MM.1S (cell line): ENCODE measurements around the gene UTF1.

Experiments
- DNase-seq: peaks from one replicate; pipeline ENCODE4 v3.0.0-alpha.2; 2015
- H2AFZ ChIP-seq: fragments of 300-600 bp; sonication (generic); 2 replicates; pipeline ENCODE4 v1.6.0; 2016; ENCODE audit warnings: antibody characterized with exemption, low read length
- H3F3A ChIP-seq: fragments of 300-600 bp; sonication (generic); 2 replicates; pipeline ENCODE4 v1.6.1; 2016; ENCODE audit warnings: mild to moderate bottlenecking, antibody characterized with exemption, low read length, moderate library complexity, mixed read lengths; ENCODE audit not compliant: insufficient read depth
- H3K27ac ChIP-seq: fragments of 300-600 bp; sonication (generic); 2 replicates; pipeline ENCODE4 v1.5.1; 2016; ENCODE audit warnings: mild to moderate bottlenecking, low read length
- H3K27me3 ChIP-seq: fragments of 300-600 bp; sonication (generic); replicated peaks from 2 replicates; pipeline ENCODE4 v1.6.0; 2016; ENCODE audit warnings: low read length; ENCODE audit not compliant: insufficient read depth
- H3K36me3 ChIP-seq: fragments of 300-600 bp; sonication (generic); replicated peaks from 2 replicates; pipeline ENCODE4 v1.6.1; 2016; ENCODE audit warnings: mild to moderate bottlenecking, low read length, mixed read lengths; ENCODE audit not compliant: insufficient read depth
- H3K4me1 ChIP-seq: fragments of 300-600 bp; sonication (generic); 2 replicates; pipeline ENCODE4 v1.6.1; 2016; ENCODE audit warnings: low read length, mixed read lengths
- H3K4me2 ChIP-seq: fragments of 300-600 bp; sonication (generic); 2 replicates; pipeline ENCODE4 v1.6.0; 2016; ENCODE audit warnings: low read depth, low read length
- H3K4me3 ChIP-seq: fragments of 300-600 bp; sonication (generic); 2 replicates; pipeline ENCODE4 v1.5.1; 2016; ENCODE audit warnings: low read length, mixed read lengths
- H3K79me2 ChIP-seq: fragments of 300-600 bp; sonication (generic); 2 replicates; pipeline ENCODE4 v1.6.1; 2016; ENCODE audit warnings: mixed run types, low read length, mixed read lengths
- H3K9ac ChIP-seq: fragments of 300-600 bp; sonication (generic); 2 replicates; pipeline ENCODE4 v1.6.1; 2016; ENCODE audit warnings: low read length, mixed read lengths
- H3K9me2 ChIP-seq: fragments of 300-600 bp; sonication (generic); replicated peaks from 2 replicates; pipeline ENCODE4 v1.6.1; 2016; ENCODE audit warnings: mild to moderate bottlenecking, low read length, mixed read lengths; ENCODE audit not compliant: insufficient read depth
- H3K9me3 ChIP-seq: fragments of 300-600 bp; sonication (generic); replicated peaks from 2 replicates; pipeline ENCODE4 v1.6.1; 2016; ENCODE audit warnings: mild to moderate bottlenecking, low read length, mixed read lengths; ENCODE audit not compliant: insufficient read depth
- H4K20me1 ChIP-seq: fragments of 300-600 bp; sonication (generic); 2 replicates; pipeline ENCODE4 v1.6.1; 2016; ENCODE audit warnings: mild to moderate bottlenecking, low read length, moderate library complexity, mixed read lengths; ENCODE audit not compliant: insufficient read depth
- EZH2 ChIP-seq: fragments of 300-600 bp; sonication (generic); optimal IDR thresholded peaks from 2 replicates; pipeline ENCODE3; 2017; ENCODE audit warnings: low read depth, mild to moderate bottlenecking, antibody characterized with exemption, low read length, mixed read lengths
- EZH2phosphoT487 ChIP-seq: fragments of 300-600 bp; sonication (generic); IDR thresholded peaks from 2 replicates; pipeline ENCODE4 v1.6.1; 2018; ENCODE audit warnings: antibody characterized with exemption, low read length
- TF ChIP-seq, protein P1 (sequence below): fragments of 300-600 bp; sonication (generic); IDR thresholded peaks from 2 replicates; pipeline ENCODE4 v1.5.1; 2016; ENCODE audit warnings: antibody characterized with exemption, low read length, mixed read lengths

Gene UTF1

DNA sequence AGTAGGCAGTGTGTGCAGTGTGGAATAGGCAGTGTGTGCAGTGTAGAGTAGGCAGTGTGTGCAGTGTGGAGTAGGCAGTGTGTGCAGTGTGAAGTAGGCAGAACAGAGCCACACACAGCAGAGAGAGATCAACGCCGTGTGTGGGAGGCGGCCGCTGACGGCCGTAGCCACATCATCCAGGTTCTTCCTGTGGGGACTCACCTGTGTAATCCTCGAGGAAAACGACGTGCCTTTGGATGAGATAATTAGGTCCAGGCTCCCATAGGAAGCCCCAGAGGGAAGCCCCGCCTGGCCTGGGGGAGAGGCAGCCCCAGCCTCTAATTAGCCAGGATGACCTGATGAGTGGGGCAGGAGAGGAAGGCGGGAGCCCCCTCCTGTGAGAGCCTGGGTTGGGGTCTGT is 44.6 kb upstream of the UTF1 start:
- no peak overlapping the region for H3K4me3 ChIP-seq
- TF ChIP-seq, protein P1, sequence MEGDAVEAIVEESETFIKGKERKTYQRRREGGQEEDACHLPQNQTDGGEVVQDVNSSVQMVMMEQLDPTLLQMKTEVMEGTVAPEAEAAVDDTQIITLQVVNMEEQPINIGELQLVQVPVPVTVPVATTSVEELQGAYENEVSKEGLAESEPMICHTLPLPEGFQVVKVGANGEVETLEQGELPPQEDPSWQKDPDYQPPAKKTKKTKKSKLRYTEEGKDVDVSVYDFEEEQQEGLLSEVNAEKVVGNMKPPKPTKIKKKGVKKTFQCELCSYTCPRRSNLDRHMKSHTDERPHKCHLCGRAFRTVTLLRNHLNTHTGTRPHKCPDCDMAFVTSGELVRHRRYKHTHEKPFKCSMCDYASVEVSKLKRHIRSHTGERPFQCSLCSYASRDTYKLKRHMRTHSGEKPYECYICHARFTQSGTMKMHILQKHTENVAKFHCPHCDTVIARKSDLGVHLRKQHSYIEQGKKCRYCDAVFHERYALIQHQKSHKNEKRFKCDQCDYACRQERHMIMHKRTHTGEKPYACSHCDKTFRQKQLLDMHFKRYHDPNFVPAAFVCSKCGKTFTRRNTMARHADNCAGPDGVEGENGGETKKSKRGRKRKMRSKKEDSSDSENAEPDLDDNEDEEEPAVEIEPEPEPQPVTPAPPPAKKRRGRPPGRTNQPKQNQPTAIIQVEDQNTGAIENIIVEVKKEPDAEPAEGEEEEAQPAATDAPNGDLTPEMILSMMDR: no peak
- TF ChIP-seq EZH2phosphoT487 (no peak), EZH2 (no peak)
- no peaks in the 10 kb centered on the region for H3F3A ChIP-seq
- H3K4me1 ChIP-seq: no peaks in the 10 kb centered on the region
- H3K4me2 ChIP-seq: no peak overlapping the region
- no peaks in the 10 kb centered on the region for H3K9me2 ChIP-seq
- H2AFZ ChIP-seq: no peak overlapping the region
- no peak overlapping the region for H3K27ac ChIP-seq
- H3K36me3 ChIP-seq: no peaks in the 10 kb centered on the region
- no peaks in the 10 kb centered on the region for H4K20me1 ChIP-seq
- H3K9me3 ChIP-seq: no peaks in the 10 kb centered on the region
- DNase-seq: no peak
- no peak overlapping the region for H3K9ac ChIP-seq
- H3K27me3 ChIP-seq: peaks cover 38% of the 10 kb centered on the region
- H3K79me2 ChIP-seq: no peaks in the 10 kb centered on the region

- TF ChIP-seq EZH2 (no peak), EZH2phosphoT487 (no peak)
- TF ChIP-seq, protein P1: no peak
- H3K36me3 ChIP-seq: no peaks in the 10 kb centered on the region
- H3K4me2 ChIP-seq: no peak overlapping the region
- no peaks in the 10 kb centered on the region for H3K9me2 ChIP-seq
- H2AFZ ChIP-seq: no peak overlapping the region
- peaks cover 34% of the 10 kb centered on the region for H3K27me3 ChIP-seq
- no peaks in the 10 kb centered on the region for H3K79me2 ChIP-seq
- no peak overlapping the region for H3K9ac ChIP-seq
- no peak overlapping the region for H3K27ac ChIP-seq
- no peaks in the 10 kb centered on the region for H3K9me3 ChIP-seq
- H3K4me3 ChIP-seq: no peak overlapping the region
- DNase-seq: no peak
- H3F3A ChIP-seq: no peaks in the 10 kb centered on the region
- H4K20me1 ChIP-seq: no peaks in the 10 kb centered on the region
- H3K4me1 ChIP-seq: no peaks in the 10 kb centered on the region
These were observed 44.1 kb upstream of the UTF1 start for GRCh38 chr10:133185916-133186315.

- TF ChIP-seq, protein P1: no peak
- TF ChIP-seq EZH2phosphoT487: no peak
- TF ChIP-seq EZH2: no peak
- no peaks in the 10 kb centered on the region for H3K4me1 ChIP-seq
- H3K9me2 ChIP-seq: no peaks in the 10 kb centered on the region
- H3K9ac ChIP-seq: no peak overlapping the region
- H3K36me3 ChIP-seq: no peaks in the 10 kb centered on the region
- DNase-seq: no peak
- H3K4me3 ChIP-seq: no peak overlapping the region
- no peak overlapping the region for H2AFZ ChIP-seq
- H3K9me3 ChIP-seq: no peaks in the 10 kb centered on the region
- no peaks in the 10 kb centered on the region for H4K20me1 ChIP-seq
- H3K27ac ChIP-seq: no peak overlapping the region
- H3K27me3 ChIP-seq: peaks cover 33% of the 10 kb centered on the region
- H3K4me2 ChIP-seq: no peak overlapping the region
- no peaks in the 10 kb centered on the region for H3K79me2 ChIP-seq
- H3F3A ChIP-seq: no peaks in the 10 kb centered on the region
These were observed 43.5 kb upstream of the UTF1 start for GRCh38 chr10:133186416-133187090.
